HCT116 (cell line): ENCODE data around the gene SLC25A48.

Experiments
- ATF3 ChIP-seq: IDR thresholded peaks from 2 replicates; pipeline ENCODE4 v1.6.1; 2012
- CTCF ChIP-seq, 3 experiments: fragments of 200-600 bp in 1 of 3; sonication (generic) in 1 of 3; IDR thresholded peaks in 2 of 3; conservative IDR thresholded peaks in 1 of 3; 2 replicates each; pipeline ENCODE4 v1.5.1; 2012 to 2017; ENCODE audit warnings: low read depth in 2 of 3, low read length in 2 of 3, antibody characterized with exemption in 1 of 3, borderline replicate concordance in 1 of 3, control low read depth in 1 of 3, mild to moderate bottlenecking in 1 of 3, mixed read lengths in 1 of 3, mixed run types in 1 of 3, moderate library complexity in 1 of 3; ENCODE audit not compliant: insufficient read depth in 1 of 3
- EZH2 ChIP-seq: fragments of 200-600 bp; sonication (generic); IDR thresholded peaks from 2 replicates; pipeline ENCODE4 v1.6.1; 2017; ENCODE audit warnings: antibody characterized with exemption, mixed run types
- POLR2A ChIP-seq: IDR thresholded peaks from 2 replicates; pipeline ENCODE4 v1.7.0; 2011; ENCODE audit warnings: borderline replicate concordance; ENCODE audit not compliant: insufficient read depth, insufficient read length; ENCODE audit errors: extremely low read depth
- RAD21 ChIP-seq: IDR thresholded peaks from 2 replicates; pipeline ENCODE4 v1.6.1; 2012; ENCODE audit warnings: low read depth, mild to moderate bottlenecking
- REST ChIP-seq: IDR thresholded peaks from 2 replicates; pipeline ENCODE4 v1.6.1; 2012; ENCODE audit warnings: low read depth
- SIN3A ChIP-seq: IDR thresholded peaks from 2 replicates; pipeline ENCODE4 v1.6.1; 2012; ENCODE audit warnings: low read depth
- ZFX ChIP-seq: fragments of 450-650 bp; IDR thresholded peaks from 2 replicates; pipeline ENCODE4 v1.6.1; 2017
- ZNF274 ChIP-seq: fragments of 200-500 bp; sonication (Bioruptor generic); IDR thresholded peaks from 2 replicates; pipeline ENCODE4 v1.6.1; 2014; ENCODE audit warnings: mild to moderate bottlenecking, low read depth, low read length, inconsistent platforms
- TF ChIP-seq, protein P1 (sequence below): IDR thresholded peaks from 2 replicates; pipeline ENCODE4 v1.6.1; 2012

GRCh38 chr5:135824541-135825041, 9.9 kb upstream of the SLC25A48 start:
- TF ChIP-seq REST (no peak), ATF3 (no peak), EZH2 (no peak), CTCF (IDR thresholded peaks at IDR 0.05 in 2 of 3, conservative IDR thresholded peaks at IDR 0.05 in 1 of 3; ENCODE audit: borderline replicate concordance in 1 of 3, insufficient read depth in 1 of 3, low read depth in 2 of 3, low read length in 2 of 3) (no peak), POLR2A (no peak), ZFX (no peak), RAD21 (no peak), SIN3A (no peak), ZNF274 (no peak)
- TF ChIP-seq, protein P1, sequence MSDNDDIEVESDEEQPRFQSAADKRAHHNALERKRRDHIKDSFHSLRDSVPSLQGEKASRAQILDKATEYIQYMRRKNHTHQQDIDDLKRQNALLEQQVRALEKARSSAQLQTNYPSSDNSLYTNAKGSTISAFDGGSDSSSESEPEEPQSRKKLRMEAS, result no peak
